HepG2 (cell line): ENCODE data around the gene PARD3. TPM values are rescaled to one million over a fixed set of nuclear protein-coding genes. Genes with fewer than 3 reads are reported as not detected.
A peak's percentile ranks its signal among the peaks of the same experiment; 100 is the strongest.

Experiments used
- ADNP ChIP-seq: sonication (generic); formaldehyde crosslinking; IDR thresholded peaks from 2 replicates; pipeline ENCODE4 v1.4.0; 2020; ENCODE audit warnings: missing genetic modification reagents
- ARID5B ChIP-seq: IDR thresholded peaks from 2 replicates; pipeline ENCODE4 v1.4.0; 2020; ENCODE audit warnings: mild to moderate bottlenecking, missing genetic modification reagents
- BRD4 ChIP-seq: sonication (generic); formaldehyde crosslinking; IDR thresholded peaks from 2 replicates; pipeline ENCODE4 v1.4.0; 2020; ENCODE audit warnings: missing genetic modification reagents
- CERS6 ChIP-seq: sonication (generic); formaldehyde crosslinking; IDR thresholded peaks from 2 replicates; pipeline ENCODE4 v1.5.0; 2020; ENCODE audit warnings: missing genetic modification reagents
- FOXA3 ChIP-seq: IDR thresholded peaks from 2 replicates; pipeline ENCODE4 v1.6.1; 2016; ENCODE audit warnings: missing genetic modification reagents, missing compliant biosample characterization
- HMGXB4 ChIP-seq, 2 experiments: sonication (generic) in 1 of 2; formaldehyde crosslinking in 1 of 2; IDR thresholded peaks; 2 replicates each; pipeline versions ENCODE4 v1.4.0 to v1.6.1; 2018 to 2020; ENCODE audit warnings: missing genetic modification reagents in 2 of 2, borderline replicate concordance in 1 of 2, low read depth in 1 of 2, mild to moderate bottlenecking in 1 of 2, missing biosample characterization in 1 of 2
- HOXA3 ChIP-seq: sonication (generic); formaldehyde crosslinking; IDR thresholded peaks from 2 replicates; pipeline ENCODE4 v1.5.0; 2020; ENCODE audit warnings: missing genetic modification reagents
- KLF6 ChIP-seq: IDR thresholded peaks from 2 replicates; pipeline ENCODE4 v1.8.0; 2016; ENCODE audit warnings: missing biosample characterization, missing genetic modification reagents
- NPAS2 ChIP-seq: sonication (generic); formaldehyde crosslinking; IDR thresholded peaks from 2 replicates; pipeline ENCODE4 v1.8.0; 2022; ENCODE audit warnings: mild to moderate bottlenecking, missing genetic modification reagents, borderline replicate concordance
- SMARCE1 ChIP-seq: fragments of 450-650 bp; IDR thresholded peaks from 2 replicates; pipeline ENCODE4 v1.6.1; 2017; ENCODE audit warnings: borderline replicate concordance
- UBTF ChIP-seq: sonication (generic); formaldehyde crosslinking; IDR thresholded peaks from 2 replicates; pipeline ENCODE4 v1.4.0; 2020; ENCODE audit warnings: mild to moderate bottlenecking, missing genetic modification reagents
- ZBED4 ChIP-seq: sonication (generic); formaldehyde crosslinking; IDR thresholded peaks from 2 replicates; pipeline ENCODE4 v1.4.0; 2020; ENCODE audit warnings: missing genetic modification reagents, borderline replicate concordance
- ZNF264 ChIP-seq: sonication (generic); formaldehyde crosslinking; IDR thresholded peaks from 2 replicates; pipeline ENCODE4 v1.4.0; 2020; ENCODE audit warnings: missing genetic modification reagents
- ZNF496 ChIP-seq: sonication (generic); formaldehyde crosslinking; IDR thresholded peaks from 2 replicates; pipeline ENCODE4 v1.8.1; 2023; ENCODE audit warnings: mild to moderate bottlenecking, moderate library complexity, missing genetic modification reagents; ENCODE audit not compliant: insufficient replicate concordance
- ZNF510 ChIP-seq: sonication (generic); formaldehyde crosslinking; IDR thresholded peaks from 2 replicates; pipeline ENCODE4 v1.4.0; 2020; ENCODE audit warnings: low read depth, mild to moderate bottlenecking, missing genetic modification reagents
- ZNF780A ChIP-seq: sonication (generic); formaldehyde crosslinking; IDR thresholded peaks from 2 replicates; pipeline ENCODE4 v1.8.0; 2022; ENCODE audit warnings: mild to moderate bottlenecking, missing genetic modification reagents, moderate library complexity
- ZNF792 ChIP-seq: IDR thresholded peaks from 2 replicates; pipeline ENCODE4 v1.6.1; 2016
- polyA plus RNA-seq, 8 experiments: library from polyadenylated mRNA; depleted of rRNA in 3 of 8; stranded (reverse) in 7 of 8; unstranded in 1 of 8; fragments of >200 nt; fragmentation: Illumina TruSeq in 4 of 8; extraction: Trizol in 4 of 8; gene quantifications; 2 replicates each; pipeline versions ENCODE4 v1.2.1 to v1.2.3, GENCODE V29; 2011 to 2016; ENCODE audit warnings: low read depth in 4 of 8, missing spikeins in 1 of 8, mixed read lengths in 1 of 8; ENCODE audit not compliant: insufficient read depth in 1 of 8
- total RNA-seq, 5 experiments: library from RNA; depleted of rRNA; stranded (reverse); fragments of >200 nt; fragmentation: Illumina TruSeq; extraction: Trizol; gene quantifications; 2 replicates each; pipeline ENCODE4 v1.2.3, GENCODE V29; 2016; ENCODE audit warnings: low read depth in 1 of 5

Gene PARD3
- total and polyA plus RNA-seq, 2 of the 13 experiments (the other 11 are each of a cell fraction or from before 2014, with no cell fraction given), result 40.9 to 60.0 TPM

GRCh38 chr10:34075254-34075926 is 739.7 kb downstream of the PARD3 start (continued):
- TF ChIP-seq CERS6 (CRISPR knock-in tag), result no peak
- TF ChIP-seq ZNF780A (CRISPR knock-in tag), result no peak
- no peak for TF ChIP-seq ZNF496
- no peak for TF ChIP-seq SMARCE1
- TF ChIP-seq FOXA3 (CRISPR knock-in tag), result no peak
- TF ChIP-seq KLF6 (CRISPR knock-in tag), result no peak
- no peak for TF ChIP-seq BRD4
- no peak for TF ChIP-seq ZNF264
- no peak for TF ChIP-seq ZBED4 (CRISPR knock-in tag)
- no peak for TF ChIP-seq NPAS2 (CRISPR knock-in tag)
- TF ChIP-seq HMGXB4 (CRISPR knock-in tag; IDR thresholded peaks at IDR 0.05; ENCODE audit: borderline replicate concordance in 1 of 2, low read depth in 1 of 2), result no peak
- TF ChIP-seq ARID5B (CRISPR knock-in tag), result 0 out of 2 replicates have a peak, but pooled peaks have one; percentile 20
- no peak for TF ChIP-seq ZNF510 (CRISPR knock-in tag)
- no peak for TF ChIP-seq ZNF792 (CRISPR knock-in tag)
- no peak for TF ChIP-seq ADNP
- TF ChIP-seq HOXA3, result no peak
- TF ChIP-seq UBTF (CRISPR knock-in tag), result no peak
